Immature natural killer cell (primary cell): Measurements from ENCODE around the gene CAPZB. TPM values are rescaled to one million over a fixed set of nuclear protein-coding genes. Genes with fewer than 3 reads are reported as not detected.

Experiments used
- DNase-seq, 3 donors: peaks; one replicate each; pipeline ENCODE4 v3.0.0; 2022; ENCODE audit warnings: mixed read lengths in 1 of 3
- H3K27ac Mint-ChIP-seq, 6 donors: one replicate each; pipeline ENCODE4 v1.8.0; 2020; ENCODE audit warnings: mixed read lengths in 6 of 6, mild to moderate bottlenecking in 5 of 6, inconsistent platforms in 4 of 6, moderate library complexity in 3 of 6
- H3K27me3 Mint-ChIP-seq, 3 donors: one replicate each; pipeline ENCODE4 v1.8.0; 2020 to 2021; ENCODE audit warnings: low read depth in 3 of 3, mild to moderate bottlenecking in 3 of 3, mixed read lengths in 3 of 3, moderate library complexity in 3 of 3, inconsistent platforms in 1 of 3
- H3K36me3 Mint-ChIP-seq, 3 donors: one replicate each; pipeline ENCODE4 v1.8.0; 2020; ENCODE audit warnings: mixed read lengths in 3 of 3, inconsistent platforms in 2 of 3, mild to moderate bottlenecking in 2 of 3
- H3K4me1 Mint-ChIP-seq, 2 donors: one replicate each; pipeline ENCODE4 v1.8.0; 2020; ENCODE audit warnings: inconsistent platforms in 2 of 2, mild to moderate bottlenecking in 2 of 2, mixed read lengths in 2 of 2, moderate library complexity in 1 of 2
- H3K4me3 Mint-ChIP-seq, 5 donors: one replicate each; pipeline ENCODE4 v1.8.0; 2020; ENCODE audit warnings: mild to moderate bottlenecking in 5 of 5, mixed read lengths in 5 of 5, inconsistent platforms in 3 of 5, moderate library complexity in 3 of 5
- H3K9me3 Mint-ChIP-seq, 6 donors: one replicate each; pipeline ENCODE4 v1.8.0; 2020; ENCODE audit warnings: mild to moderate bottlenecking in 6 of 6, mixed read lengths in 6 of 6, inconsistent platforms in 4 of 6, moderate library complexity in 3 of 6
- polyA plus RNA-seq, 3 donors: library from polyadenylated mRNA; unstranded; fragments of 300-500 nt; fragmentation: Illumina TruSeq; gene quantifications; one replicate each; pipeline ENCODE4 v1.2.3, GENCODE V29; 2021

Gene CAPZB
- polyA plus RNA-seq, 3 donors from 2014 or later, result 447 to 644 (median 455) TPM

DNA sequence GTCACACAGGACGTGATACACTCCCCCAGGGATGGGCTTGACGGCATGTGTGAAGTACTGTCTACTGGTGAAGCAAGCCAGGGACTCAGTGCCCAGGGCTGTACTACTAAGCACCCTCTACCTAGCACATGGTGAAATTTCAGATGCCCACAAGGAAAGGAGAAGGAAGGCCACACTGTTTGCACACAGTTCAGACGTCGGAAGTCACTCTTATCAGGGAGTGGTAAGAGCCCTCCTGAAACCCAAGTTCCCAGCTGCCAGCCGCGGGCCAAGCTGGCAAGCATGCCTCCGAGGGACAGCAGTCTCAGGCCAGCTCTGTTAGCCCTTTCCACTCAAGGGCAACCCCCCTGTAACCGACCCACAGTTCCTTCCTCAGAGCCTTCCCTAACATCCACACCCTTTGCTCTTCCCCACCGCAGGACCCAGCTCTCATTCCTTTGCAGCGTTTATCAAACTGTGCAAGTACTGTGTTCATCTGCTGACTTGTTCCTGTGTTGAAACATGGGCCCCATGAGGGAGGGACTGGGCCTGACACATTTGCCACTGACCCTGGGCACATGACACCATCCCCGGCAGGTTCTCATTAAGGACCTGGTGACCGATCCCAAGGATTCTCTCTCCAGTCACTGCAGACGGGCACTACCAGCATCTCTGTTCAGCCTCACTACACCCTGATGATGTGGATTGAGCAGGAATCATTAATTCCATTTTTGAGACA is 114.7 kb downstream of the CAPZB start:
- H3K9me3 Mint-ChIP-seq, result no peaks in the 10 kb centered on the region
- H3K4me1 Mint-ChIP-seq, result peaks cover 38 to 61% of the 10 kb centered on the region in 2 donors
- H3K36me3 Mint-ChIP-seq, result peaks cover 0 to 3% (median 2%) of the 10 kb centered on the region in 3 donors

DNA sequence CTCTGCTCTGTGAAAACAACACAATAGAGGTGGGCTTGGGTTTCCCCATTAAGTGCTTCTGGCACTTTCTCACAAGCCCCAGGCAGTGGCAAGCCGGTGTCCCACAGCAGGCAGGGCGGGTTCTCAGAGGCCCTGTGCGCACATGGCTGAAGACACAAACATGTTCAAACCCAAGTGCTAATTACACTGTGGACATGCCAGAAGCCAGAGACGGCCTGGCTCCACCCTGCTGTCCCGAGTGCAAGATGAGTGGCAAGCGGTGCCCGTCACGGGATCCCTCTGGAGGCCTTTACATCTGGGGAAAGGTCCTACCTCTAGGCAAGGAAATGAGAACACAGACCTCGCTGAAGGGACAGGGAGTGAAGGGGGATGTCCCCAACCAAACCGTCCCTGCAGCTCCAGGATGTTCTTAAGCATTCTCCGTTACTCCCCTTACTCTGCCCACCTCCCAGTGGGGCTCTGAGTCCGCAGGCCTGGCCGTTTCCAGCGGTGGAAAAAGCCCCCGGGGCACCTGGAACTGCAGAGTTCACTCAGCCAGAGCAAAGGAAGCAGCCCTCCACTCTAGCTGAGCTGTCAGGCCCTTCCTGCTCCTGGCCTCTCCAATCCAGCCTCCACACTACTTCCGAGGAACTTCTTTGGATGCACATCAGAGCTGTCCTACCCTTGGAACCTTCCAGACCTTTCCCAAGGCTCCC is 115.8 kb downstream of the CAPZB start:
- H3K27me3 Mint-ChIP-seq, result peaks cover 0 to 2% (median 0%) of the 10 kb centered on the region in 3 donors
- H3K27ac Mint-ChIP-seq, result peak overlapping the region in 3 of 6 donors; percentile 56 to 74 (median 69)
- H3K36me3 Mint-ChIP-seq, result no peaks in the 10 kb centered on the region
- H3K4me1 Mint-ChIP-seq, result peaks cover 41 to 68% of the 10 kb centered on the region in 2 donors
- no peaks in the 10 kb centered on the region for H3K9me3 Mint-ChIP-seq
- H3K4me3 Mint-ChIP-seq, result no peak overlapping the region
- no peak for DNase-seq

More for the DNA sequence above, 114.7 kb downstream of the CAPZB start:
- Mint-ChIP-seq H3K27ac (peak overlapping the region; percentile 1 to 81 (median 69)), H3K27me3 (peaks cover 0 to 2% (median 0%) of the 10 kb centered on the region in 3 donors), H3K4me3 (no peak overlapping the region)
- no peak for DNase-seq

DNA sequence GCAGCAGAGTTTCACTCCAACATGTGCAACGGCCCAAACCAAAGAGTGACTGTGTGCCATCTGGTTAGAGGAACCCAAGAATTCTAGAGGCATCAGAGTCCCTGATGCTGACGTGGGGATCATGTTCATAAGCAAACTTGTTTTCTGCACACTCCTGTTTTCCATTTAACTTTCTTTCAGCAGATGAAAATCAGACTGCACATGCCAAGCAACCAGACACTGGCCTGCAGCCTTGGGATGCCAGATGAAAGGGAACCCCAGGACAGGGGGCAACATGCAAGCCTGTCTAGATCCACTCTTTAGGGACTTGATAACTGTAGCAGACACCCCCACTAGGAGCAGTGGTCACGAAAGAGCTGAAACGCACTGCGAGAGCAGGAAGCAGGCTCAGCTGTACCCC is 116.4 kb downstream of the CAPZB start:
- Mint-ChIP-seq H3K4me1 (peaks cover 46 to 73% of the 10 kb centered on the region in 2 donors), H3K36me3 (no peaks in the 10 kb centered on the region), H3K4me3 (no peak overlapping the region), H3K27ac (peak overlapping the region in 5 of 6 donors; percentile 13 to 62 (median 55)), H3K9me3 (no peaks in the 10 kb centered on the region), H3K27me3 (peaks cover 0 to 2% (median 2%) of the 10 kb centered on the region in 3 donors)
- no peak for DNase-seq

DNA sequence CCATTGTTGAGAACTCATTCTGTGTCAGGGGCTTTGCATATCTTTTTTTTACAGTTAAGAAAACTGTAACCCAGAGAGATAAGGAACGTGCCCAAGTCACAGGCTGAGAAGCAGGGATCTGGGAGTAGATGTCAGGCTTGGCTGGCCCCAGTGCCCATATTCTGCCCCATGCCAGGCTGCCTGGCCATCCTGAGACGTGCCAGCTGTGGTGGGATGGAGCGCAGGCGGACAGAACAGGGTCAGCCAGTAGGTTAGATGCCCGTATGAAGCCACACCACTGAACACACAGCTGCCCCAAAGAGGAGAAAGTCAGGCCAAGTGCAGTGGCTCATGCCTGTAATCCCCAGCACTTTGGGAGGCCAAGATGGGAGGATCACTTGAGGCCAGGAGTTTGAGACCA is 117.3 kb downstream of the CAPZB start:
- no peak overlapping the region for H3K4me3 Mint-ChIP-seq
- H3K4me1 Mint-ChIP-seq, result peaks cover 51 to 76% of the 10 kb centered on the region in 2 donors
- H3K27ac Mint-ChIP-seq, result no peak overlapping the region
- no peak for DNase-seq
- H3K27me3 Mint-ChIP-seq, result peaks cover 0 to 2% (median 2%) of the 10 kb centered on the region in 3 donors
- no peaks in the 10 kb centered on the region for H3K36me3 Mint-ChIP-seq
- H3K9me3 Mint-ChIP-seq, result no peaks in the 10 kb centered on the region

DNA sequence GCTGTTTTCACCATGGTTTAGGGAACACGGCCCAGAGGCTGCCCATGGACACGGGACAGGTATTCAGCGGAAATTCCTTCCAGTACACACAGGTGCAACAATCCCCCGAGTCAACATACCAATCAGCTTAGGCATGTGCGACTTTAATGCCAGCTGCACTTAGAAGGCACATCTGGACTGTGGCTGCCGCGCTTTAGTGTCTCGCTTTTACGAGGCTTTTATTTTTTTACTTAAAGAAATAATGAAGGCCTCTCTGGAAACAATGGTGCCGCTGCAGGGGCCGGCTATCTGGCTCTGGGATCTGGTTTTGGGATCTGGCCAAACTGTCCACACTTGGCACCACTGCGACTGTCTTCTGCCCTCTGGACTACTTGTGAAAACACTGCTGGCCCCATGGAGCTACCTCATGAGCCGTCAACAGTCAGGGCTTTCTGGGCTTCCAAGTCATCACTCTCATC is 117.7 kb downstream of the CAPZB start:
- Mint-ChIP-seq H3K27me3 (peaks cover 0 to 4% (median 2%) of the 10 kb centered on the region in 3 donors), H3K9me3 (no peaks in the 10 kb centered on the region), H3K27ac (no peak overlapping the region), H3K4me1 (peaks cover 52 to 75% of the 10 kb centered on the region in 2 donors), H3K36me3 (no peaks in the 10 kb centered on the region), H3K4me3 (no peak overlapping the region)
- DNase-seq, result no peak

DNA sequence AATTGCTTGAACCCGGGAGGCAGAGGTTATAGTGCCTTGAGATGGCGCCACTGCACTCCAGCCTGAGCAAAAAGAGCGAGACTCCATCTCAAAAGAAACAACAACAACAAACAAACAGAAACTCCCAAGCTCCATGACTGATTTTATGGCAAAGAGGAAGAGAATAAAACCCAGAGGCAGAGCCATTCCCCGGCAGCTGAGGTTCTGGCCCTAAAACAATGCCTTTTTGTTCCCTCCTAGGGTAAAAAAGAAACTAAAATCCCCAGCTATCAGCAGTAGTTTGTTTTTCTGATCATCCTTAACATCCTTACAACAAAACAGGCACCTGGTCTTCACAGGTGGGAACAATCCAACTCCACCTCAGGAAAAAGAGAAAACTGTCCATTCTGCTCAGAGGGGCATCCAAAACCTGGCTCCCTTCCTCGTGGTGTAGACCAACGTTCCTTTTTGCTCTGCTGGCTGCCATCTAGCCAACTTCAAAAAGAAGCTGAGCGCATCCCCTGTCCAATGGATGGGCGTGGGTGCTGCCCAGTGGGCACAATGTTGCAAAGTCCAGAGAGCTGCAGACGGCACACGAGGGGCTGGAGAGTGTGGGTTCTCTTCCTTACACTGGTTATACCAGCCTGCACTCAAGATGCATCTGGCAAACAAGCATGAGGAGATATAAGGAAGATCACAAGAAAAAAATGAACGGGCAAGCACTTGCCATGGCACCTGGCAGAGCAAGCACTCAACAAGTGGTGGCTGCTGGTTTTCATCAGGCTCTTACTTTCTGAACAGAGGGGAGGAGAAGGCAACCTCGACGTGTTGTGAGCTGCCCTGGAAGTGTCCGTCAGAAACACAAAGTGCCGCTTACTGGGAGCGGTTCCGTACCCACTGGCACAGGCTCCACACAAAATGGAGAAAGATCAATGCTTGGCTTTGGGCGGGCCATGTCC is 118.5 kb downstream of the CAPZB start:
- Mint-ChIP-seq H3K27me3 (peaks cover 0 to 4% (median 2%) of the 10 kb centered on the region in 3 donors), H3K4me3 (no peak overlapping the region), H3K36me3 (no peaks in the 10 kb centered on the region), H3K27ac (peak overlapping the region in 3 of 6 donors; percentile 17 to 78 (median 73)), H3K9me3 (no peaks in the 10 kb centered on the region), H3K4me1 (peaks cover 53 to 76% of the 10 kb centered on the region in 2 donors)
- no peak for DNase-seq

DNA sequence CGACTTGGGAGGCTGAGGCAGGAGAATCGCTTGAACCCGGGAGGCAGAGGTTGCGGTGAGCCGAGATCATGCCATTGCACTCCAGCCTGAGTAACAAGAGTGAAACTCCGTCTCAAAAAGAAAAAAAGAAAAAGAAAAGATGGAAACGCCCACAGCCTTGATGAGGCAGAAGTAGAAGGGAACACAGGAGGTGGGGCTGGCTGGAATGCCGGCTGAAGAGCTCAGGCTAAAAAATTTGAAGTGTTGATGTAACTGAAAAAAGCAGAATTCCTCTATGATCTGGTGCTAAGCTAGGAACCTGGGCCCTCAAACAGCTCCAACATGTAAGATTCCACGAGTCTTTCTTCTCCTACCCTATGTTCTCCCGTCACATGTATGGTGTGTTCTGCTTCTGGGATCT is 119.6 kb downstream of the CAPZB start:
- H3K27ac Mint-ChIP-seq, result peak overlapping the region in 2 of 6 donors; percentile 45 to 64
- H3K9me3 Mint-ChIP-seq, result no peaks in the 10 kb centered on the region
- H3K4me3 Mint-ChIP-seq, result no peak overlapping the region
- peaks cover 0 to 4% (median 2%) of the 10 kb centered on the region in 3 donors for H3K27me3 Mint-ChIP-seq
- peaks cover 58 to 82% of the 10 kb centered on the region in 2 donors for H3K4me1 Mint-ChIP-seq
- no peak for DNase-seq
- no peaks in the 10 kb centered on the region for H3K36me3 Mint-ChIP-seq

DNA sequence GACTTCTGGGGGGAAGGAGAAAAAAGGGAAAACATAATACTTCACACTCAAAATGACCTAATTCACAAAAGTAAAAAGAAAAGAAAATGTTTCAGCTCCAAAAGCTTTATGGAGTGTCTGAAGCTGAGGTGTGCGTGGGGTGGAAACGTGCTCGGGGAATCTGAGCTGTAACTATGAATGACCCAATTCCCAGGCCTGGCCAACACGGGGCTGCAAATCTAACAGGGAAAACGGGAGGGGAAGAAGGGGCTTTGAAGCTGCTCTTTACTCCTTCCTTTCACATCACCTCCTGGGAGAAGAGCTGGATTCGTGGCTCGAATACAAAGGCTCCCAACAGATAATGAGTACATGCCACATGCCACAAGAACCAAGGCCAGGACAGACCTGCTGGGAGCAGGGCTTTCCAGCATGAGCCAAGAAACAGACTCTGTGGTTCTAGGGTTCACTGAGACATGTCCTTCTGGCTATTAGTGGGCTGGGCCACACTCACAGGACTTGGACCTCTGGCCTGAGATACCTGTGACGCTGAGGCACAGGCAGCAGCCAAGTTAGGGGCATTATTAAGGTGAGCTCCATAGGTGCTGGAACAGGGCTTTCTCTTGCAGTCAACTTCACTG is 121.7 kb downstream of the CAPZB start:
- Mint-ChIP-seq H3K36me3 (no peaks in the 10 kb centered on the region), H3K27ac (peak overlapping the region in 2 of 6 donors; percentile 35 to 79), H3K4me1 (peaks cover 67 to 89% of the 10 kb centered on the region in 2 donors), H3K9me3 (no peaks in the 10 kb centered on the region), H3K27me3 (peaks cover 2 to 4% (median 3%) of the 10 kb centered on the region in 3 donors), H3K4me3 (no peak overlapping the region)
- no peak for DNase-seq

DNA sequence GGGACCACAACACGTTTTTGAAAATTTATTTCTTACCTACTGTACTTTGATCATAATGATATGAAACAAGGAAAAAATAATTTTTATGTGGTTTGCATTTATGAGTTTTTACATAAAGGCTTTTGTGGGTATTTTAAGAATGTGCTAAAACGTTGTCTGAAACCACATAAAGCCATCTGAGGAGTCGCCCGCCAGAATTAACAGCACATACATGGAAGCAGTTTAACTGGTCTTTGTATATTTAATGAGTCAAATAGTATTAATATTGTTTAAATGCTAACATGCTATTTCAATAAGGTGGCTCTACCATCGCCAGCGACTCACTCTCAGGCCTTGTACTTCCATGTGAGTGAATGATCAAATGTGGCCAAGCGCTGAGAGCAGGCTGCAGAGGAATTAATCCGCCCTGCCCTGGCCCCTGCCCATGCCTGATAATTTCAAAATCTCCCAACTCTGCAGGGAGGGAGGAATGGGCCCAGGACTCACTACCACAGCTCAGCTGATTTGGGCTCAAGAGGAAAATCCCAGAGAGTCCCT is 123.7 kb downstream of the CAPZB start:
- peak overlapping the region in 1 of 6 donors; percentile 14 for H3K27ac Mint-ChIP-seq
- no peaks in the 10 kb centered on the region for H3K9me3 Mint-ChIP-seq
- no peak overlapping the region for H3K4me3 Mint-ChIP-seq
- H3K27me3 Mint-ChIP-seq, result peaks cover under 1 to 7% (median 3%) of the 10 kb centered on the region in 3 donors
- H3K4me1 Mint-ChIP-seq, result peaks cover 71 to 92% of the 10 kb centered on the region in 2 donors
- no peak for DNase-seq
- no peaks in the 10 kb centered on the region for H3K36me3 Mint-ChIP-seq

DNA sequence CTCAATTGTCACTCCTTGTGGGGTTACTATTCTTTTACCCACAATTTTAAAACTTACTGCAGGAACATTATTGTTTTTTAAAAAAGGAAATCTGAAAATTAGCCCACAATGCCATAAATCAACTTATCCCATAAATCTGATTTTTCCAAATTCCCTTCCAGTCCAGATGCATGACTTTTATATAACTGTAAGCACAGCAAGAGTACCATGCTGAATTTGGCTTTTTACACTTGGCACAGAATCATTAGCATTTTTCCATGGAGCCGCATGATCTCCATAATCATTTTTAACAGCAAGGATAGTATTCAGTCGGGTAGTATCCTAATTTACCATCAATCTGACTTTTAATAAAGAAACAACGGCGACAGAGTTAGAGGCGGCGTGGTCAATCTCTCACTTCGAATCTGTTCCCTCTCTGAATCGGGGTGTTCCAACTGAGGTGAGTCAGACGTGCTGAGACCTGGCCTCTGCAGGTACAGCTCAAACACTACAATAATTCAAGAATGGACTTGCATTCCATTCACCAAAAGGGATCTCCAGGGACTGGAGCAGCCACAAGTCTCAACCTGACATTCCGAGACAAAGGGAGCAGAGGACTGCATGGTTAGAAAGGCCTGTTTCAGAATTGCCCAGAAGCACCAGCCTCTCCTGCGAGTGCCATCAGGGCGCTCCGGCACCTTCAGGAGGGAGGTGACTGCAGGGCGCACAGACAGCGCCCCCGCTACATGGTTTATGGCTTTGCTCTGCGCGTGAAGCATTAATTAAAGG is 124.3 kb downstream of the CAPZB start:
- H3K4me3 Mint-ChIP-seq, result no peak overlapping the region
- H3K9me3 Mint-ChIP-seq, result no peaks in the 10 kb centered on the region
- H3K27me3 Mint-ChIP-seq, result peaks cover 0 to 7% (median 3%) of the 10 kb centered on the region in 3 donors
- no peak for DNase-seq
- peak overlapping the region in 4 of 6 donors; percentile 5 to 48 (median 31) for H3K27ac Mint-ChIP-seq
- H3K36me3 Mint-ChIP-seq, result peaks cover 0 to under 1% (median 0%) of the 10 kb centered on the region in 3 donors
- peaks cover 70 to 85% of the 10 kb centered on the region in 2 donors for H3K4me1 Mint-ChIP-seq

DNA sequence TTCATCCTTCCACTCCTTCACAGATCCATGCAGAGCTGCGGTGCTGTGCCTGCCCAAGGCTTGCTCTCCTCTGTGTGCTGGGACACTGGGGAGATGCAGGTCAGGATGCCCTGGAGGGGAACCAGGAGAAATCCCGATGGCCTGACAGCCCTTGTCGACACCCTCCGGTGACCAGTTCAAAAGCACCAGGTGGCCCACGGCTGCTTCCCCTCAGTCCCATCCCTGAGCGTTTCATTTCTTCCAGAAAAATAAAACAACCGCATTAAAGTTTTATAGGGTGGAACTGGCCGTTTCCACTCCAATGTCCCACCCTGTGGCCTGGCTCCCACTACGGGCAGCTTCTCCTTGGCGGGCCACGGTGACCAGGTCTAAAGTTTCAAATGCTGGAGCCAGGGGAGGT is 124.9 kb downstream of the CAPZB start:
- H3K9me3 Mint-ChIP-seq, result no peaks in the 10 kb centered on the region
- peaks cover 0 to 7% (median 3%) of the 10 kb centered on the region in 3 donors for H3K27me3 Mint-ChIP-seq
- no peak overlapping the region for H3K4me3 Mint-ChIP-seq
- peak overlapping the region in 3 of 6 donors; percentile 21 to 67 (median 48) for H3K27ac Mint-ChIP-seq
- peaks cover 67 to 79% of the 10 kb centered on the region in 2 donors for H3K4me1 Mint-ChIP-seq
- no peak for DNase-seq
- peaks cover 0 to 6% (median 0%) of the 10 kb centered on the region in 3 donors for H3K36me3 Mint-ChIP-seq

DNA sequence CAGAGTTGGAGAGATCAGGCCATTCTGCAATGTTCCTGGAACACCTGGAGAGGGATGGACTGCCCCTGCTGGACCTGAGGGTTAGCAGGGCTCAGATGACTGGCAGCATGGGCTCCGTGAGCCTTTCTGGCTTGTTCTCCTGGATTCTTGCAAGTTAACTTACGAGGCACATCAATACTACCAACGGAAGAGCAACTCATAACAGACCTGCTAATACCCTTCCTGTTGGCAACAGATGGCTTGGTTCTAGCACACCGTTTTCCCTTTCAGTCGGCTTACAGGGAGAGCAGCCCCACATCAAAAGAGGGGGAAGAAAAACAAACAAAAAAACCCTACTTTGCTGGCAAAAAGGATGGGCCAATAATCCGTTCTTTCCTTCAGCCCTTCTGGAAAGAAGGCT is 125.3 kb downstream of the CAPZB start:
- Mint-ChIP-seq H3K9me3 (no peaks in the 10 kb centered on the region), H3K4me3 (peak overlapping the region in 1 of 5 donors; percentile 26), H3K4me1 (peaks cover 64 to 75% of the 10 kb centered on the region in 2 donors), H3K27ac (peak overlapping the region in 4 of 6 donors; percentile 21 to 67 (median 52)), H3K36me3 (peaks cover 0 to 6% (median 0%) of the 10 kb centered on the region in 3 donors), H3K27me3 (peaks cover 0 to 7% (median 3%) of the 10 kb centered on the region in 3 donors)
- no peak for DNase-seq
